GM13976 (cell line): Measurements from ENCODE around the gene SOHLH1.

Experiments used
- DNase-seq: peaks from one replicate; pipeline ENCODE4 v3.0.0; 2012; ENCODE audit warnings: low spot score
- in situ Hi-C: fragments of 300-500 bp; cut with MboI; formaldehyde crosslinking; loops from one replicate; pipeline ENCODE4 v1.12.0; 2022; ENCODE audit warnings: low sequenced_read_pairs, mixed read lengths, inconsistent platforms; ENCODE audit not compliant: unreplicated experiment
- TF ChIP-seq, protein P1 (sequence below): IDR thresholded peaks from 2 replicates; pipeline ENCODE4 v1.5.1; 2012; ENCODE audit warnings: borderline replicate concordance, mild to moderate bottlenecking; ENCODE audit not compliant: insufficient read depth; ENCODE audit errors: extremely low read depth, missing control alignments, control extremely low read depth

SOHLH1 gene

DNA sequence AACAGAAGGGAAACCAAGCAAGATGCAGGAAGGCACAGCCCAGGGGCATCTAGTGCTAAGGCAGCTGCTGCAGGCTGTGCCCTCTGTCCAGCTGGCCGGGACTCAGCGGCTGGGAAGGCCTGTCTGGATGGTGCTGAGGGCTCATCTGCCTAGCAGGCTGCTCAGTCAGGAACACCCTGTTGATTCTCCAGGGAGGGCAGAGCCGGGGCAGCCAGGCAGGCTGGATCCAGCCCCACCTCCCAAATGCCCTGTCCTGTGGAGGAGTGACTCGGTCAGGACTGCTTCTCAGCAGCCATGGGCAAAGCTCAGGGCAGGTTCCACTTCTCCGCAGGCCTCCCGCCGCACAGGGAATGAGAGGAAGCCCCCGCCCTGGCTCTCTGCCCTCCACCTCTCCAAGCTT, 44.0 kb downstream of the SOHLH1 start:
- in situ Hi-C loops = no loop called here
- peak; percentile 17 for DNase-seq
- TF ChIP-seq, protein P1, sequence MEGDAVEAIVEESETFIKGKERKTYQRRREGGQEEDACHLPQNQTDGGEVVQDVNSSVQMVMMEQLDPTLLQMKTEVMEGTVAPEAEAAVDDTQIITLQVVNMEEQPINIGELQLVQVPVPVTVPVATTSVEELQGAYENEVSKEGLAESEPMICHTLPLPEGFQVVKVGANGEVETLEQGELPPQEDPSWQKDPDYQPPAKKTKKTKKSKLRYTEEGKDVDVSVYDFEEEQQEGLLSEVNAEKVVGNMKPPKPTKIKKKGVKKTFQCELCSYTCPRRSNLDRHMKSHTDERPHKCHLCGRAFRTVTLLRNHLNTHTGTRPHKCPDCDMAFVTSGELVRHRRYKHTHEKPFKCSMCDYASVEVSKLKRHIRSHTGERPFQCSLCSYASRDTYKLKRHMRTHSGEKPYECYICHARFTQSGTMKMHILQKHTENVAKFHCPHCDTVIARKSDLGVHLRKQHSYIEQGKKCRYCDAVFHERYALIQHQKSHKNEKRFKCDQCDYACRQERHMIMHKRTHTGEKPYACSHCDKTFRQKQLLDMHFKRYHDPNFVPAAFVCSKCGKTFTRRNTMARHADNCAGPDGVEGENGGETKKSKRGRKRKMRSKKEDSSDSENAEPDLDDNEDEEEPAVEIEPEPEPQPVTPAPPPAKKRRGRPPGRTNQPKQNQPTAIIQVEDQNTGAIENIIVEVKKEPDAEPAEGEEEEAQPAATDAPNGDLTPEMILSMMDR = no peak

DNA sequence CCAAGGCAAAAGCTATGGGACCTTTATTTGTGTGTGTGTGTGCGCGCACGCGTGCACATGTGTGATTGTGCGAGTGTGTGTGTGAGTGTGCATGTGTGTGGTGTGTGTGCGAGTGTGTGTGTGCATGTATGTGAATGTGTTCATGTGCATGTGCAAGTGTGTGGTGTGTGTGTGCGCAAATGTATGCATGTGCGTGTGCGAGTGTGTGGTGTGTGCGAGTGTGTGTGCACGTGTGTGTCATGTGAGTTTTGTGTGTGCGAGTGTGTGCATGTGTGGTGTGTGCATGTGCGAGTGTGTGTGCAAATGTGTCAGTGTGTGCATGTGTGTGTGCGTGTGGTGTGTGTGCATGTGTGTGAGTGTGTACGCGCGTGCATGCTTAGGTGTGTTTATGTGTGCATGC, 48.9 kb downstream of the SOHLH1 start:
- no peak for DNase-seq
- in situ Hi-C loops = no loop called here
- TF ChIP-seq, protein P1 = no peak

DNA sequence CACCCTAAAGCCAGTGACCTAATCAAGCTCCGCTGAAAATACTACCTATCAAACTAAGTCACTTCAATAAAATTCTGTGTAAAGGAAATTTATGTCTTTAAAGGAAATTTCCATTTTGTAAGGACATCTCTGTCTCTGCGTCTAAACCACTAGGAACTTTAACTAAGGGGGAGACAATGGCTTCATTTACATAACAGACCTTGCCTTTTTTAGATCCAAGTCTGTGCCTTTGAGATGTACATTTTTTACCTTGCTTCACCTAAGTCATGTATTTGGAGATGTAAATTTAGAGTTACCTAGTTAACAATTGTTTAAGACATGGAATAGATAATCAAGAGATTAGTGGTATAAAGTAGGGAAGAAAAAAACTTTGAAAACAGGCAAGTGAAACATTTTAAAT, 49.8 kb downstream of the SOHLH1 start:
- no peak for DNase-seq
- TF ChIP-seq, protein P1 = no peak

DNA sequence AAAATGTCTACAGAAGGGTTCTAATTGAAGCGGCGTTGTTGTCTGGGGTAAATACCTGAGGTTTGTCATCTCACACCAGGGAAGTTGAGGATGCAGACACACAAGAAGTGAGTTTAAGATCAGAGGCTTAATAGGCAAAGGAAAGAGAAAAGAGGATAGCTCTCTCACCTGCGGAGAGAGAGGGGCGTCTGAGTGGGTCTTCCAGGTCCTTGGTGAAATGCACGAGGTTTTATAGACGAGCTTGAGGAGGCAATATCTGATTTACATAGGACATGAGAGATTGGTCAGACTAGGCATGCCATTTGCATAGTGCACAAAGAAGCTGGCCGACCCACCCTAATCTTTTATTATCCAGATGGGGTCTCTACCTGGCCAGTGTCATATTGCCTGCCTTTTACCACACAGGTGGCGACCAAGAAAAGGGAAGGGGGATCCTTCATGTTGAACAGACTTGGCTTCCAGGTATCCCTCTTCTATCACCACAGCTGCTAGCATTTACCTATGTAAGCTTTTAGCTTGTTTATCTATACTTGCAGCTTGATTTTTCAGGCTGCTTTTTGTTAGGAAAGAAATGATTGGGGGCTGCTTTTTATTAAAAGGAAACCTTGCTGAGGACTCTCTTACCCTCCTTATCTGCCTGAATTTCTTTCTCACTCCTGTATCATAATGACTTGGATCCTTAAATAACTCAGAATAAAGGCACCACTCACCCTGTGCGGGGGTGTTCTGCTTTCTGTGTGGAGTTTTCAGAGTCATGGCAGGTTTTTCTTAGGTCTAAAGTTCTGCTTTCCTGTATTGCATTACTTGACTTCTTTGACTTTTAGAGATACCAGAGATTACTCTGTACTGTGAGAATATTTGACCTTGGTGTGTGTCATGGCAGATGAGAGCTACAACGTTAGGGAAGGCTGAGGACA, 50.5 kb downstream of the SOHLH1 start:
- DNase-seq = no peak
- in situ Hi-C loops = no loop called here

More for the DNA sequence above, 49.8 kb downstream of the SOHLH1 start:
- in situ Hi-C loops = no loop called here

DNA sequence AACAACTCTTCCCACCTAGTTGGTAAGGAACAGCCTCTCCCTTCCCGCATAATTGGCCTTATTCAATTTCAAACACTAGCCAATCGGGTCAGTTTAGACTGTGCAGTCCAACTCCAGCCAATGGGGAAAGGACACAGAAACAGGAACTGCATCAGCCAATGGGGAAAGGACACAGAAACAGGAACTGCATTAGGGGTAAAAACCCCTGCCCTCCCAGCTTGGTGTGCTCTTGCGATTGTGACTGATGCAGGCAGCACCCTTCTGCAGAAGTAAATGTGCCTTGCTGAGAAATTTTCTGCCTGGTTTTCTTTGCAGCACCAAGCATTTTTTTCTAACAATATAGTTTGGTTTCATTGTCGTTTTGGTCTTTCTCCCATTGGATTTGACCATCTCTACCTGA, 51.4 kb downstream of the SOHLH1 start:
- TF ChIP-seq, protein P1 = no peak
- in situ Hi-C loops = no loop called here
- DNase-seq = no peak

More for the DNA sequence above, 50.5 kb downstream of the SOHLH1 start:
- TF ChIP-seq, protein P1 = no peak

DNA sequence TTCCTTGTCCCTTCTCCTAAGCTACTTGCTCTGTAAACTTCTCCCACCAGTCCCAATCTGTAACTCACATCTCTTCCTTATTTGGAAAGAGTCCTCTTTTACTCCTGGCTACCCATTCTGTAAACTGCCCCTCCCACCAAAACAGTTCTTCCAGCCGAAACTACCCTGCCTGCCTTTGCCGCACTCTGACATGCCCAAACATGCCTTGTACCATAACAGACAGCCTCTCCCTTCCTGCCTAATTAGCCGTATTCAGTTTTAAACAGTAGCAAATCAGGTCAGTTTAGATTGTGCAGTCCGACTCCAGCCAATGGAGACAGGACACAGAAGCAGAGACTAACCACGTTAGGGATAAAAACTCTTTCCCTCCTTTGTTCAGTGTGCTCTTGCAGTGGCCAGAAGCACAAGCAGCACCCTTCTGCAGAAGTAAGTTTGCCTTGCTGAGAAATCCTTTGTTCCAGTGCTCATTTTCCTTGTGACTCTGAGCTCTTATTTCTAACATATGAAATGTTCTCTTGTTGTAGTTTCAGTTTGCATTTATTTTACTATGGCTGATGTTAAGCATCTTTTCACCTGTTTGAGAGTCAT, 54.6 kb downstream of the SOHLH1 start:
- TF ChIP-seq, protein P1 = no peak
- DNase-seq = no peak
- in situ Hi-C loops = no loop called here
